ENCODE measurements around the gene MYRIP. TPM values are rescaled to one million over a fixed set of nuclear protein-coding genes. Genes with fewer than 3 reads are reported as not detected.

Gene MYRIP
- total RNA-seq, 2 donors from 2014 or later: 4.8 to 9.3 TPM

- no peak for DNase-seq (ENCODE audit: low spot score)
- Histone ChIP-seq H3K27me3 (replicated peaks; ENCODE audit: insufficient read depth) (no peaks in the 10 kb centered on the region), H3K9me3 (no peaks in the 10 kb centered on the region), H3K4me3 (no peak overlapping the region), H3K27ac (no peak overlapping the region), H3K36me3 (no peaks in the 10 kb centered on the region), H3K4me1 (replicated peaks) (no peaks in the 10 kb centered on the region)
- intact Hi-C loops (cut with DNase I): no loop called here
- TF ChIP-seq POLR2A (IDR thresholded peaks at IDR 0.05) (no peak), POLR2AphosphoS5 (IDR thresholded peaks at IDR 0.05) (no peak), CTCF (IDR thresholded peaks at IDR 0.05) (no peak)
- 79% methylated on average over 5 of the region's 5 CpGs for WGBS
Observed at GRCh38 chr3:40137591-40138295, 328.3 kb downstream of the MYRIP start.

GRCh38 chr3:40143283-40144090, 334.1 kb downstream of the MYRIP start:
- no peaks in the 10 kb centered on the region for H3K36me3 ChIP-seq
- intact Hi-C loops (cut with DNase I): no loop called here
- 66% methylated on average over 10 of the region's 10 CpGs for WGBS

GRCh38 chr3:40148827-40149226, 339.4 kb downstream of the MYRIP start:
- 42% methylated on average over 2 of the region's 2 CpGs for WGBS

More at GRCh38 chr3:40143283-40144090, 334.1 kb downstream of the MYRIP start:
- no peak for DNase-seq (ENCODE audit: low spot score)
- no peaks in the 10 kb centered on the region for H3K4me1 ChIP-seq (replicated peaks)
- H3K27me3 ChIP-seq (replicated peaks; ENCODE audit: insufficient read depth): no peaks in the 10 kb centered on the region
- TF ChIP-seq CTCF (IDR thresholded peaks at IDR 0.05): no peak
- no peak for TF ChIP-seq POLR2A (IDR thresholded peaks at IDR 0.05)
- TF ChIP-seq POLR2AphosphoS5 (IDR thresholded peaks at IDR 0.05): no peak
- no peaks in the 10 kb centered on the region for H3K9me3 ChIP-seq
- no peak overlapping the region for H3K4me3 ChIP-seq
- H3K27ac ChIP-seq: no peak overlapping the region

GRCh38 chr3:40152482-40153133, 343.2 kb downstream of the MYRIP start:
- Histone ChIP-seq H3K4me1 (replicated peaks) (no peaks in the 10 kb centered on the region), H3K27ac (no peak overlapping the region), H3K9me3 (no peaks in the 10 kb centered on the region), H3K4me3 (no peak overlapping the region), H3K27me3 (replicated peaks; ENCODE audit: insufficient read depth) (no peaks in the 10 kb centered on the region), H3K36me3 (no peaks in the 10 kb centered on the region)
- intact Hi-C loops (cut with DNase I): no loop called here
- TF ChIP-seq CTCF (IDR thresholded peaks at IDR 0.05) (no peak), POLR2A (IDR thresholded peaks at IDR 0.05) (no peak), POLR2AphosphoS5 (IDR thresholded peaks at IDR 0.05) (no peak)
- no peak for DNase-seq (ENCODE audit: low spot score)
- 40% methylated on average over 1 of the region's 1 CpG for WGBS

More at GRCh38 chr3:40148827-40149226, 339.4 kb downstream of the MYRIP start:
- Histone ChIP-seq H3K9me3 (no peaks in the 10 kb centered on the region), H3K36me3 (no peaks in the 10 kb centered on the region), H3K27me3 (replicated peaks; ENCODE audit: insufficient read depth) (no peaks in the 10 kb centered on the region), H3K4me3 (no peak overlapping the region), H3K4me1 (replicated peaks) (no peaks in the 10 kb centered on the region), H3K27ac (no peak overlapping the region)
- TF ChIP-seq POLR2AphosphoS5 (IDR thresholded peaks at IDR 0.05) (no peak), POLR2A (IDR thresholded peaks at IDR 0.05) (no peak)
- DNase-seq (ENCODE audit: low spot score): no peak
- intact Hi-C loops (cut with DNase I): no loop called here

GRCh38 chr3:40160933-40161332, 351.5 kb downstream of the MYRIP start:
- H3K4me3 ChIP-seq: no peak overlapping the region
- intact Hi-C loops (cut with DNase I): no loop called here
- no peak for TF ChIP-seq POLR2AphosphoS5 (IDR thresholded peaks at IDR 0.05)
- TF ChIP-seq POLR2A (IDR thresholded peaks at IDR 0.05): no peak
- TF ChIP-seq CTCF (IDR thresholded peaks at IDR 0.05): no peak
- WGBS: 99% methylated on average over 6 of the region's 6 CpGs
- no peaks in the 10 kb centered on the region for H3K9me3 ChIP-seq
- H3K27me3 ChIP-seq (replicated peaks; ENCODE audit: insufficient read depth): no peaks in the 10 kb centered on the region
- H3K27ac ChIP-seq: no peak overlapping the region
- H3K4me1 ChIP-seq (replicated peaks): no peaks in the 10 kb centered on the region
- H3K36me3 ChIP-seq: no peaks in the 10 kb centered on the region
- DNase-seq (ENCODE audit: low spot score): no peak
